CD4-positive, alpha-beta T cell treated with Interleukin-6 for 4 hours (primary cell): ENCODE data around the gene ALG14.
A peak's percentile ranks its signal among the peaks of the same experiment; 100 is the strongest.
"Not testable (repeated sequence)": the region's sequence is repeated elsewhere in the genome, so short reads cannot be mapped to it uniquely, and the experiment has no call there.

Experiments
- DNase-seq: peaks from one replicate; pipeline ENCODE4 v3.0.0-alpha.2; 2020; ENCODE audit warnings: mixed read lengths

Gene ALG14

GRCh38 chr1:95086949-95087533 lies 14.3 kb upstream of the ALG14 start:
- no peak for DNase-seq

- no peak for DNase-seq
Measured at GRCh38 chr1:95085376-95085775, 12.6 kb upstream of the ALG14 start.

GRCh38 chr1:95084317-95085176 lies 11.8 kb upstream of the ALG14 start:
- peak; percentile 42 for DNase-seq

- DNase-seq = no peak
Measured at GRCh38 chr1:95080879-95081278, 8.1 kb upstream of the ALG14 start.

- DNase-seq = no peak
Measured at GRCh38 chr1:95080446-95080845, 7.7 kb upstream of the ALG14 start.

- no peak for DNase-seq
Measured at GRCh38 chr1:95076034-95076433, 3.3 kb upstream of the ALG14 start.

- DNase-seq = no peak
Measured at GRCh38 chr1:95073446-95073845, 695 bp upstream of the ALG14 start.

GRCh38 chr1:95072117-95072516 lies 634 bp downstream of the ALG14 start:
- DNase-seq = no peak

- no peak for DNase-seq
Measured at GRCh38 chr1:95071539-95071938, 1.2 kb downstream of the ALG14 start.

- DNase-seq = no peak
Measured at GRCh38 chr1:95069710-95070093, 3.0 kb downstream of the ALG14 start.

- no peak for DNase-seq
Measured at GRCh38 chr1:95068956-95069709, 3.6 kb downstream of the ALG14 start.

- no peak for DNase-seq
Measured at GRCh38 chr1:95067568-95067967, 5.2 kb downstream of the ALG14 start.

GRCh38 chr1:95067062-95067461 lies 5.7 kb downstream of the ALG14 start:
- DNase-seq = no peak

GRCh38 chr1:95061445-95062006 lies 11.2 kb downstream of the ALG14 start:
- no peak for DNase-seq

GRCh38 chr1:95058974-95059373 lies 13.8 kb downstream of the ALG14 start:
- DNase-seq = no peak

- no peak for DNase-seq
Measured at GRCh38 chr1:95057351-95057750, 15.4 kb downstream of the ALG14 start.

- DNase-seq = no peak
Measured at GRCh38 chr1:95049935-95050334, 22.8 kb downstream of the ALG14 start.

GRCh38 chr1:95048317-95048716 lies 24.4 kb downstream of the ALG14 start:
- no peak for DNase-seq

GRCh38 chr1:95047624-95048023 lies 25.1 kb downstream of the ALG14 start:
- DNase-seq = not testable (repeated sequence)

GRCh38 chr1:95046359-95046758 lies 26.4 kb downstream of the ALG14 start:
- DNase-seq = no peak

- DNase-seq = peak; percentile 80
Measured at GRCh38 chr1:95043141-95043980, 29.4 kb downstream of the ALG14 start.

- DNase-seq = no peak
Measured at GRCh38 chr1:95042286-95042685, 30.5 kb downstream of the ALG14 start.
